Measurements from ENCODE around the gene PTGFRN. TPM values are rescaled to one million over a fixed set of nuclear protein-coding genes. Genes with fewer than 3 reads are reported as not detected.

PTGFRN gene
- total and polyA plus RNA-seq, 9 of the 15 experiments (the other 6 are each of a cell fraction or from before 2014, with no cell fraction given), result 17.3 to 33.1 (median 25.7) TPM

DNA sequence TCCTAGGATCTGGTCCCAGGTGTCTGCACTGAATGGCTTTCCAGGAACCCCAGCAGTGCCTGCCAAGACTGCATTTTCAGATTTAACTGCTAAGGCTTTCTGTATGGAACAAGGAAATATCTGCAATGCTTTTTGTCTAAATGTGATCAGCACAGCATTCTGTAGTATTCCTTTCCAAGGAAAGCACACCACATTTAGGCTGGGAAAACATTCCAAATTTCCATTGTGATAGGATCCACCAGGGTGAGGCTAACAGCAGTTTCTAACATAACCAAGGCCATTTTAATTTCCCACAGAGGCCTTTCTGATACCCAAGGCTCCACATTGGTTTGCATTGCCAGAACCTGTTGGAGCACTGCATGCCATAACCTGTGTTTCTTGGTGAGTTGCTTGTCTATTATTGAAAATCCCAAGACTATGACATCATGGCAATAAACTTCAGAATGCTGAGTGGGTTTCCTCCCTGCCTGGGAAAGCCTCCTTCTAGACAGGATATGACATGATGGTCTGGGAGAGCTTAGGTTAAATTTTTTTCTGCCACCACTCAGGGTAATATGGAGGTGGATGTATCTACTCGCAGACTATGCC is 23.3 kb upstream of the PTGFRN start:
- in situ Hi-C loops (cut with MboI) (no loop called here), intact Hi-C loops (cut with micrococcal nuclease) (no loop called here)
- POLR2A ChIA-PET, result interaction anchor here (1.0 to 2.4 kb wide), 3 partner anchors 8 to 25 kb away, joined by 3 to 9 read pairs (median 6); no protein-coding TSS in a partner anchor

DNA sequence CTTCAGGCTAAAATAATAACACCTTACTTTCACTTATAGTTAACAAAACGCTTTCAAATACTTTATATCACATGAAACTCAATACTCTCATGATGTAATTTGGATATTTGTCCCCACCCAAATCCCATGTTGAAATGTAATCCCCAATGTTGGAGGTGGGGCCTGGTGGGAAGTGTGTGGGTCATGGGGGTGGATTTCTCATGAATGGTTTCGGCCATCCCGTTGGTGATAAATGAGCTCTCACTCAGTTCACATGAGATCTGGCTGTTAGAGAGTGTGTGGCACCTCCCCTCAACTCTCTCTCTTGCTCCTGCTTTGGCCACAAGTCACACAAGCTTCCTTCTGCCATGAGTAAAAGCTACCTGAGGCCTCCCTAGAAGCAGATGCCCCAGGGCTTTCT is 22.5 kb upstream of the PTGFRN start:
- H3K9me3 ChIP-seq (replicated peaks; ENCODE audit: control insufficient read depth, insufficient read depth, low read depth, low read length), result no peaks in the 10 kb centered on the region
- no peaks in the 10 kb centered on the region for H3K79me2 ChIP-seq (ENCODE audit: control insufficient read depth, insufficient read depth, low read length)
- POLR2A ChIA-PET, result interaction anchor here (2.0 to 2.4 kb wide), 2 partner anchors 9 to 14 kb away, joined by 6 to 9 read pairs; no protein-coding TSS in a partner anchor
- DNase-seq (ENCODE audit: extremely low read depth in 1 of 4, low spot score in 3 of 4) (no peak), ATAC-seq (no peak), FAIRE-seq (no peak)
- intact Hi-C loops (cut with micrococcal nuclease), result no loop called here
- H3K27ac ChIP-seq (ENCODE audit: extremely low read depth, low read depth, low read length), result no peak overlapping the region
- no peak overlapping the region; the same call in 1 of the 2 replicates for H2AFZ ChIP-seq (ENCODE audit: low read depth, low read length)
- no peak overlapping the region for H3K9ac ChIP-seq (ENCODE audit: insufficient read depth in 1 of 2, low read depth in 2 of 2, low read length in 2 of 2)
- no peak overlapping the region for H3K4me2 ChIP-seq (ENCODE audit: insufficient read depth, low read length)
- WGBS (ENCODE audit: insufficient coverage, low coverage, missing lambda C conversion rate), result 43% methylated on average over 3 of the region's 3 CpGs
- no peak overlapping the region for H3K4me3 ChIP-seq
- no TSS peak for BruUV-seq (replicated peaks)
- no peaks in the 10 kb centered on the region for H3K9me1 ChIP-seq (ENCODE audit: control insufficient read depth, insufficient read depth, low read length)
- TF ChIP-seq, protein P1, sequence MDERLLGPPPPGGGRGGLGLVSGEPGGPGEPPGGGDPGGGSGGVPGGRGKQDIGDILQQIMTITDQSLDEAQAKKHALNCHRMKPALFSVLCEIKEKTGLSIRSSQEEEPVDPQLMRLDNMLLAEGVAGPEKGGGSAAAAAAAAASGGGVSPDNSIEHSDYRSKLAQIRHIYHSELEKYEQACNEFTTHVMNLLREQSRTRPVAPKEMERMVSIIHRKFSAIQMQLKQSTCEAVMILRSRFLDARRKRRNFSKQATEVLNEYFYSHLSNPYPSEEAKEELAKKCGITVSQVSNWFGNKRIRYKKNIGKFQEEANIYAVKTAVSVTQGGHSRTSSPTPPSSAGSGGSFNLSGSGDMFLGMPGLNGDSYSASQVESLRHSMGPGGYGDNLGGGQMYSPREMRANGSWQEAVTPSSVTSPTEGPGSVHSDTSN (CRISPR knock-in tag; IDR thresholded peaks at IDR 0.05; ENCODE audit: low read depth), result no peak
- TF ChIP-seq, protein P1 (tag; conservative IDR thresholded peaks at IDR 0.05; ENCODE audit: low read depth), result 0 out of 2 replicates have a peak, but pooled peaks have one; percentile 28
- TF ChIP-seq MEIS2 (IDR thresholded peaks at IDR 0.05; ENCODE audit: partially characterized antibody) (peak; percentile 5), IFI16 (CRISPR knock-in tag; IDR thresholded peaks at IDR 0.05) (no peak)
- in situ Hi-C loops (cut with MboI), result no loop called here
- H4K20me1 ChIP-seq (replicated peaks; ENCODE audit: control insufficient read depth, insufficient read depth, low read length), result no peaks in the 10 kb centered on the region
- H3K36me3 ChIP-seq (ENCODE audit: control insufficient read depth, insufficient read depth, low read length), result no peaks in the 10 kb centered on the region
- peaks cover 0 to 5% of the 10 kb centered on the region in 2 experiments; a peak in 4 of 5 replicates for H3K4me1 ChIP-seq (replicated peaks in 1 of 2; ENCODE audit: control insufficient read depth in 2 of 2, insufficient read depth in 2 of 2, low read length in 2 of 2)
- no peaks in the 10 kb centered on the region for H3K27me3 ChIP-seq (ENCODE audit: control insufficient read depth in 2 of 2, insufficient read depth in 2 of 2, low read length in 2 of 2)
- CTCF ChIA-PET (ENCODE audit: low intra/inter-chr PET ratio), result no interaction called here

More for the DNA sequence above, 23.3 kb upstream of the PTGFRN start:
- H3K27me3 ChIP-seq (ENCODE audit: control insufficient read depth in 2 of 2, insufficient read depth in 2 of 2, low read length in 2 of 2), result no peaks in the 10 kb centered on the region
- no peak overlapping the region; the same call in 1 of the 2 replicates for H2AFZ ChIP-seq (ENCODE audit: low read depth, low read length)
- H3K9me1 ChIP-seq (ENCODE audit: control insufficient read depth, insufficient read depth, low read length), result no peaks in the 10 kb centered on the region
- no peak overlapping the region for H3K27ac ChIP-seq (ENCODE audit: extremely low read depth, low read depth, low read length)
- H3K9ac ChIP-seq (ENCODE audit: insufficient read depth in 1 of 2, low read depth in 2 of 2, low read length in 2 of 2), result no peak overlapping the region
- H3K4me1 ChIP-seq (replicated peaks in 1 of 2; ENCODE audit: control insufficient read depth in 2 of 2, insufficient read depth in 2 of 2, low read length in 2 of 2), result peaks cover 7 to 12% of the 10 kb centered on the region in 2 experiments; a peak in 4 of 5 replicates
- no peaks in the 10 kb centered on the region for H3K79me2 ChIP-seq (ENCODE audit: control insufficient read depth, insufficient read depth, low read length)
- no peak for DNase-seq (ENCODE audit: extremely low read depth in 1 of 4, low spot score in 3 of 4)
- no peak for FAIRE-seq
- ATAC-seq, result no peak
- H3K4me2 ChIP-seq (ENCODE audit: insufficient read depth, low read length), result no peak overlapping the region
- H3K36me3 ChIP-seq (ENCODE audit: control insufficient read depth, insufficient read depth, low read length), result no peaks in the 10 kb centered on the region
- TF ChIP-seq ATF7 (IDR thresholded peaks at IDR 0.05) (peak; percentile 12; the same call in 1 of the 2 replicates), ETS2 (tag; IDR thresholded peaks at IDR 0.05; ENCODE audit: borderline replicate concordance, poor library complexity, severe bottlenecking) (no peak), ZNF347 (CRISPR knock-in tag; IDR thresholded peaks at IDR 0.05; ENCODE audit: low read depth) (no peak)
- no peaks in the 10 kb centered on the region for H3K9me3 ChIP-seq (replicated peaks; ENCODE audit: control insufficient read depth, insufficient read depth, low read depth, low read length)
- WGBS (ENCODE audit: insufficient coverage, low coverage, missing lambda C conversion rate), result 43% methylated on average over 1 of the region's 1 CpG
- BruUV-seq (replicated peaks), result no TSS peak
- CTCF ChIA-PET (ENCODE audit: low intra/inter-chr PET ratio), result no interaction called here
- no peaks in the 10 kb centered on the region for H4K20me1 ChIP-seq (replicated peaks; ENCODE audit: control insufficient read depth, insufficient read depth, low read length)
- H3K4me3 ChIP-seq, result no peak overlapping the region
